ENCODE results near the gene KPNA6. TPM values are rescaled to one million over a fixed set of nuclear protein-coding genes. Genes with fewer than 3 reads are reported as not detected.

KPNA6 gene
- total RNA-seq, 2 donors from 2014 or later: 95.4 to 119 TPM

- no peaks in the 10 kb centered on the region for H3K4me1 ChIP-seq (ENCODE audit: control insufficient read depth, insufficient read depth, low read length)
- H3K9me3 ChIP-seq (ENCODE audit: control insufficient read depth, low read length): no peaks in the 10 kb centered on the region
- peak overlapping the region; percentile 94 for H3K4me3 ChIP-seq (ENCODE audit: low read length)
- 16 to 25% methylated on average over 20 to 36 of the region's 36 CpGs for WGBS, 2 experiments (ENCODE audit: insufficient coverage in 1 of 2, insufficient read length in 1 of 2)
- peaks cover 47% of the 10 kb centered on the region for H3K36me3 ChIP-seq (ENCODE audit: control insufficient read depth, insufficient read depth, low read length)
- H3K9ac ChIP-seq (ENCODE audit: extremely low read depth, low read length, poor library complexity, severe bottlenecking): peak overlapping the region; percentile 84
- no peaks in the 10 kb centered on the region for H3K9me3 Mint-ChIP-seq
- H3K27me3 Mint-ChIP-seq (ENCODE audit: insufficient read depth): no peaks in the 10 kb centered on the region
- peak overlapping the region; percentile 96 for H3K27ac Mint-ChIP-seq
- no peaks in the 10 kb centered on the region for H3K27me3 ChIP-seq (ENCODE audit: control insufficient read depth, insufficient read depth, low read length, poor library complexity, severe bottlenecking)
- peaks cover 39% of the 10 kb centered on the region for H3K36me3 Mint-ChIP-seq (ENCODE audit: low read depth)
- peak overlapping the region; percentile 83 for H3K4me3 Mint-ChIP-seq
- peaks cover 29% of the 10 kb centered on the region for H3K4me1 Mint-ChIP-seq
- peak; percentile 81 for DNase-seq
- peak overlapping the region; percentile 93 for H3K27ac ChIP-seq (ENCODE audit: low read depth, low read length)
- no peak for TF ChIP-seq CTCF (conservative IDR thresholded peaks at IDR 0.05)
Observed at GRCh38 chr1:32180186-32181060, 72.6 kb downstream of the KPNA6 start.

GRCh38 chr1:32181065-32181464, 73.2 kb downstream of the KPNA6 start:
- Mint-ChIP-seq H3K9me3 (no peaks in the 10 kb centered on the region), H3K4me3 (peak overlapping the region; percentile 83), H3K36me3 (ENCODE audit: low read depth) (peaks cover 41% of the 10 kb centered on the region), H3K27ac (peak overlapping the region; percentile 22), H3K27me3 (ENCODE audit: insufficient read depth) (no peaks in the 10 kb centered on the region), H3K4me1 (peaks cover 29% of the 10 kb centered on the region)
- Histone ChIP-seq H3K27ac (ENCODE audit: low read depth, low read length) (no peak overlapping the region), H3K4me1 (ENCODE audit: control insufficient read depth, insufficient read depth, low read length) (no peaks in the 10 kb centered on the region), H3K4me3 (ENCODE audit: low read length) (peak overlapping the region; percentile 94), H3K27me3 (ENCODE audit: control insufficient read depth, insufficient read depth, low read length, poor library complexity, severe bottlenecking) (no peaks in the 10 kb centered on the region), H3K36me3 (ENCODE audit: control insufficient read depth, insufficient read depth, low read length) (peaks cover 51% of the 10 kb centered on the region), H3K9me3 (ENCODE audit: control insufficient read depth, low read length) (no peaks in the 10 kb centered on the region), H3K9ac (ENCODE audit: extremely low read depth, low read length, poor library complexity, severe bottlenecking) (peak overlapping the region; percentile 84)
- TF ChIP-seq CTCF (conservative IDR thresholded peaks at IDR 0.05): no peak
- no peak for DNase-seq
- 95 to 100% methylated on average over 8 to 9 of the region's 9 CpGs for WGBS, 2 experiments (ENCODE audit: insufficient coverage in 1 of 2, insufficient read length in 1 of 2)

GRCh38 chr1:32181563-32181962, 73.7 kb downstream of the KPNA6 start:
- H3K4me3 Mint-ChIP-seq: peak overlapping the region; percentile 83
- Histone ChIP-seq H3K36me3 (ENCODE audit: control insufficient read depth, insufficient read depth, low read length) (peaks cover 51% of the 10 kb centered on the region), H3K4me1 (ENCODE audit: control insufficient read depth, insufficient read depth, low read length) (no peaks in the 10 kb centered on the region), H3K4me3 (ENCODE audit: low read length) (peak overlapping the region; percentile 94), H3K9me3 (ENCODE audit: control insufficient read depth, low read length) (no peaks in the 10 kb centered on the region), H3K27me3 (ENCODE audit: control insufficient read depth, insufficient read depth, low read length, poor library complexity, severe bottlenecking) (no peaks in the 10 kb centered on the region), H3K27ac (ENCODE audit: low read depth, low read length) (no peak overlapping the region), H3K9ac (ENCODE audit: extremely low read depth, low read length, poor library complexity, severe bottlenecking) (no peak overlapping the region)
- no peak for TF ChIP-seq CTCF (conservative IDR thresholded peaks at IDR 0.05)
- peaks cover 29% of the 10 kb centered on the region for H3K4me1 Mint-ChIP-seq
- WGBS, 2 experiments (ENCODE audit: insufficient coverage in 1 of 2, insufficient read length in 1 of 2): 95 to 98% methylated on average over 4 to 5 of the region's 5 CpGs
- no peaks in the 10 kb centered on the region for H3K9me3 Mint-ChIP-seq
- H3K27me3 Mint-ChIP-seq (ENCODE audit: insufficient read depth): no peaks in the 10 kb centered on the region
- H3K27ac Mint-ChIP-seq: peak overlapping the region; percentile 22
- H3K36me3 Mint-ChIP-seq (ENCODE audit: low read depth): peaks cover 44% of the 10 kb centered on the region
- DNase-seq: no peak
